Measurements from ENCODE around the gene CPD.

CPD gene

DNA sequence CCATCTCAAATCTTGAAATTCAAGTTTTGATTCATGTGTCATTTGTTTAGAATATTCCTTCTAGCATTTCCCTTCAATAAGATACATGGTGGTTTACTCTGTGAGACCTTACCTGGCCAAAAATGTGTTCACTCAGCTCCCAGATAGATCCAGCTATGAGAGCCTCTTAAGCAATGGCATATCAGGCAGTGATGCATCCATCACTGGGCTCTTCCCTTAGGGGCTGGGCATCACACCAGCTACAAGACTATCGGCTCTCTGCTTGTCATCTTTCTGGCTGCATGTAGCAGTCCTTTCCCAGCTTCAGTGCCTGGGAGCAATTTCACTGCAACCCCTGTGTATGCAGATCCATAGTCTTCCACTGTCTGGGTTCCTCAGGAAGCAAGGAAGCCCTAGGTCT is 139.1 kb downstream of the CPD start:
- Mint-ChIP-seq H3K27me3 (no peaks in the 10 kb centered on the region), H3K9me3 (ENCODE audit: low read depth) (no peaks in the 10 kb centered on the region), H3K27ac (peak overlapping the region; percentile 34), H3K36me3 (peaks cover 11% of the 10 kb centered on the region), H3K4me1 (ENCODE audit: low read depth) (peaks cover 11% of the 10 kb centered on the region), H3K4me3 (no peak overlapping the region)

DNA sequence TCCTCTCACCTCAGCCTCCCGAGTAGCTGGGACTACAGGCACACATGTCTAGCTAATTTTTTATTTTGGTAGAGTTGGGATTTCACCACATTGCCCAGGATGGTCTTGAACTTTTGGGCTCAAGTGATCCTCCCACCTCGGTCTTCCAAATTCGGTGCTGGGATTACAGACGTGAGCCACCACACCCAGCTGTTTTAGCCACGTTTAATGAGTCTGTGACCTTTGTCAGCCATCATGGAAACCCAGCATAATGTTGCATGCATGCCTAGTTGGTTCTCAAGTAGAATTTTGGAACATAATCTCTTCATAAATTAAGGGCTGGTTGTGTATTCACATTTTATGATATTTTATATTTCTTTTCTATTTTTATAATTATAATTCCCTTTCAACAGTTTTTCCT is 140.4 kb downstream of the CPD start:
- no peaks in the 10 kb centered on the region for H3K9me3 Mint-ChIP-seq (ENCODE audit: low read depth)

More for the DNA sequence above, 140.4 kb downstream of the CPD start:
- no peak overlapping the region for H3K27ac Mint-ChIP-seq
- H3K4me3 Mint-ChIP-seq = no peak overlapping the region
- peaks cover 10% of the 10 kb centered on the region for H3K36me3 Mint-ChIP-seq
- H3K4me1 Mint-ChIP-seq (ENCODE audit: low read depth) = peaks cover 10% of the 10 kb centered on the region
- H3K27me3 Mint-ChIP-seq = no peaks in the 10 kb centered on the region

Measured in activated naive CD8-positive, alpha-beta T cell (primary cell).